NCI-H1930 (cell line): ENCODE results near the gene MYH1.
"Not testable (repeated sequence)": the region's sequence is repeated elsewhere in the genome, so short reads cannot be mapped to it uniquely, and the experiment has no call there.

Experiments
- DNase-seq, 2 experiments: peaks; one replicate each; lab custom pipeline; 2025; lab: John Stamatoyannopoulos, UW

The MYH1 gene

GRCh38 chr17:10518271-10519037 lies at the start of gene MYH1:
Gene MYH1, minus strand, starts transcription at chr17:10518542. Its CDS starts 1,900 bp downstream, at chr17:10516642.
- DNase-seq = no peak

- no peak for DNase-seq
Observed at GRCh38 chr17:10563991-10564660, 45.8 kb upstream of the MYH1 start.

GRCh38 chr17:10558049-10558448 lies 39.7 kb upstream of the MYH1 start:
- no peak for DNase-seq

- DNase-seq = no peak
Observed at GRCh38 chr17:10557422-10557821, 39.1 kb upstream of the MYH1 start.

- DNase-seq = no peak
Observed at GRCh38 chr17:10556301-10557005, 38.1 kb upstream of the MYH1 start.

GRCh38 chr17:10550014-10550413 lies 31.7 kb upstream of the MYH1 start:
- DNase-seq = no peak

- DNase-seq = peak in 1 of 2 experiments; percentile 42
Observed at GRCh38 chr17:10549096-10549842, 30.9 kb upstream of the MYH1 start, which contains the start of gene MYH2. Gene MYH2, minus strand, starts transcription at chr17:10549658. Its CDS starts 1,738 bp downstream, at chr17:10547920.

- no peak for DNase-seq
Observed at GRCh38 chr17:10547351-10547750, 29.0 kb upstream of the MYH1 start.

- DNase-seq = not testable (repeated sequence)
Observed at GRCh38 chr17:10543486-10543885, 25.1 kb upstream of the MYH1 start.

GRCh38 chr17:10541179-10541578 lies 22.8 kb upstream of the MYH1 start:
- not testable (repeated sequence) for DNase-seq

GRCh38 chr17:10532026-10532425 lies 13.7 kb upstream of the MYH1 start:
- no peak for DNase-seq

- DNase-seq = no peak
Observed at GRCh38 chr17:10527419-10527818, 9.1 kb upstream of the MYH1 start.

- DNase-seq = no peak
Observed at GRCh38 chr17:10526517-10526916, 8.2 kb upstream of the MYH1 start.

GRCh38 chr17:10523064-10523463 lies 4.7 kb upstream of the MYH1 start:
- no peak for DNase-seq

GRCh38 chr17:10521949-10522348 lies 3.6 kb upstream of the MYH1 start:
- no peak for DNase-seq

GRCh38 chr17:10516638-10517037 lies 1.7 kb downstream of the MYH1 start:
- DNase-seq = no peak

- no peak for DNase-seq
Observed at GRCh38 chr17:10516065-10516464, 2.3 kb downstream of the MYH1 start.

- DNase-seq = no peak
Observed at GRCh38 chr17:10513299-10514067, 4.9 kb downstream of the MYH1 start.

GRCh38 chr17:10512856-10513255 lies 5.5 kb downstream of the MYH1 start:
- no peak for DNase-seq

GRCh38 chr17:10499950-10500349 lies 18.4 kb downstream of the MYH1 start:
- no peak for DNase-seq

- DNase-seq = no peak
Observed at GRCh38 chr17:10492004-10492403, 26.3 kb downstream of the MYH1 start.
